Transverse colon (tissue), 3 donors: Measurements from ENCODE around the gene LRRC36.

ENCODE experiments used
- CTCF ChIP-seq, 5 experiments: fragments of 200-600 bp in 3 of 5; fragments of 450-650 bp in 2 of 5; sonication (generic) in 3 of 5; IDR thresholded peaks; 1 replicate in 2 of 5; 2 replicates in 3 of 5; pipeline ENCODE4 v1.5.1; 2016 to 2017; ENCODE audit warnings: antibody characterized with exemption in 5 of 5, inconsistent platforms in 3 of 5, mild to moderate bottlenecking in 2 of 5, moderate library complexity in 1 of 5
- EP300 ChIP-seq: sonication (generic); formaldehyde crosslinking; IDR thresholded peaks from one replicate; pipeline ENCODE4 v1.6.1; 2017; ENCODE audit warnings: antibody characterized with exemption, low read depth
- POLR2A ChIP-seq: fragments of 450-650 bp; IDR thresholded peaks from one replicate; pipeline ENCODE4 v1.6.1; 2016; ENCODE audit warnings: antibody characterized with exemption, mild to moderate bottlenecking, moderate library complexity

GRCh38 chr16:67429053-67429798 lies 102.6 kb downstream of the LRRC36 start:
- TF ChIP-seq CTCF (IDR thresholded peaks at IDR 0.05) = no peak
- TF ChIP-seq EP300 = peak; percentile 7
- no peak for TF ChIP-seq POLR2A
